Measurements from ENCODE around the gene RELT. TPM values are rescaled to one million over a fixed set of nuclear protein-coding genes. Genes with fewer than 3 reads are reported as not detected.

RELT gene
- total and polyA plus RNA-seq, 2 experiments from 2014 or later = 2.0 to 6.3 TPM

- no peak for TF ChIP-seq ETS1 (IDR thresholded peaks at IDR 0.05)
These were observed 19.4 kb downstream of the RELT start (continued) for GRCh38 chr11:73395297-73396208.

- H3K4me3 Mint-ChIP-seq = no peak overlapping the region
- H3K4me3 ChIP-seq = no peak overlapping the region
- ATAC-seq = no peak
- no peak overlapping the region for H2AFZ ChIP-seq
- DNase-seq (ENCODE audit: low spot score) = no peak
- TF ChIP-seq ETS1 (IDR thresholded peaks at IDR 0.05) (no peak), ZNF331 (CRISPR knock-in tag; IDR thresholded peaks at IDR 0.05; ENCODE audit: low read depth) (no peak), STAT1 (IDR thresholded peaks at IDR 0.05; ENCODE audit: unreplicated experiment) (no peak), ZNF114 (CRISPR knock-in tag; IDR thresholded peaks at IDR 0.05) (no peak), POLR2AphosphoS5 (IDR thresholded peaks at IDR 0.05; ENCODE audit: low read depth) (no peak), EZH2 (IDR thresholded peaks at IDR 0.05; ENCODE audit: low read depth, unreplicated experiment) (no peak), REST (IDR thresholded peaks at IDR 0.05; ENCODE audit: unreplicated experiment) (no peak)
- no peaks in the 10 kb centered on the region for H3K27me3 ChIP-seq (ENCODE audit: insufficient read depth)
- H3K9me3 Mint-ChIP-seq = no peaks in the 10 kb centered on the region; the same call in 2 of the 3 replicates
- no peaks in the 10 kb centered on the region for H3K4me1 ChIP-seq (ENCODE audit: insufficient read depth)
- H3K9me2 ChIP-seq (ENCODE audit: insufficient read depth) = no peaks in the 10 kb centered on the region
- no peaks in the 10 kb centered on the region for H3K79me2 ChIP-seq (replicated peaks; ENCODE audit: insufficient read depth)
- no peak overlapping the region for H3K27ac ChIP-seq (ENCODE audit: low read depth)
- no peaks in the 10 kb centered on the region for H3K36me3 ChIP-seq (ENCODE audit: insufficient read depth)
- H3K4me2 ChIP-seq = no peak overlapping the region
- H3K27ac Mint-ChIP-seq = no peak overlapping the region
- H3K27me3 Mint-ChIP-seq (ENCODE audit: insufficient read depth, low read depth, poor library complexity) = peaks cover 9% of the 10 kb centered on the region
- H4K20me1 ChIP-seq (replicated peaks; ENCODE audit: insufficient read depth) = no peaks in the 10 kb centered on the region
- peaks cover 4% of the 10 kb centered on the region for H3K4me1 Mint-ChIP-seq
- no peaks in the 10 kb centered on the region for H3F3A ChIP-seq (replicated peaks; ENCODE audit: low read depth)
- H3K36me3 Mint-ChIP-seq (ENCODE audit: low read depth) = no peaks in the 10 kb centered on the region
These were observed 20.2 kb downstream of the RELT start for GRCh38 chr11:73396251-73396930.

Data from GM23338 (cell line).